Tibial artery (tissue), 4 donors: Measurements from ENCODE around the gene KIF13A.
"Not testable (repeated sequence)": the region's sequence is repeated elsewhere in the genome, so short reads cannot be mapped to it uniquely, and the experiment has no call there.

Experiments
- DNase-seq, 2 donors: peaks; one replicate each; pipeline ENCODE4 v3.0.0-alpha.2; 2019
- H3K27ac ChIP-seq, 2 donors: fragments of 200-600 bp; sonication (generic) in 1 of 2; 1 replicate in 1 of 2; 2 replicates in 1 of 2; pipeline ENCODE4 v1.5.1; 2018 to 2019; ENCODE audit warnings: mild to moderate bottlenecking in 1 of 2
- H3K27me3 ChIP-seq, 2 donors: fragments of 200-600 bp; sonication (generic) in 1 of 2; one replicate each; pipeline versions ENCODE4 v1.5.1 to v1.6.0; 2016 to 2019
- H3K36me3 ChIP-seq, 3 donors: fragments of 200-600 bp; sonication (generic) in 2 of 3; one replicate each; pipeline ENCODE4 v1.5.1; 2016 to 2019; ENCODE audit warnings: mild to moderate bottlenecking in 2 of 3
- H3K4me1 ChIP-seq, 4 donors: fragments of 200-600 bp; sonication (generic) in 2 of 4; 1 replicate in 3 of 4; 2 replicates in 1 of 4; pipeline ENCODE4 v1.5.1; 2016 to 2019
- H3K4me3 ChIP-seq, 2 donors: fragments of 200-600 bp; sonication (generic) in 1 of 2; 1 replicate in 1 of 2; 2 replicates in 1 of 2; pipeline ENCODE4 v1.5.1; 2018 to 2019; ENCODE audit warnings: mild to moderate bottlenecking in 2 of 2
- H3K9me3 ChIP-seq, 3 donors: fragments of 200-600 bp; sonication (generic) in 1 of 3; one replicate each; pipeline ENCODE4 v1.5.1; 2016 to 2019
- CTCF ChIP-seq, 2 experiments: fragments of 200-600 bp in 1 of 2; fragments of 450-650 bp in 1 of 2; IDR thresholded peaks; one replicate each; pipeline ENCODE4 v1.5.1; 2017 to 2019; ENCODE audit warnings: antibody characterized with exemption in 2 of 2, mild to moderate bottlenecking in 1 of 2, moderate library complexity in 1 of 2
- intact Hi-C: fragments of 100-400 bp; cut with DNase I; formaldehyde crosslinking; loops from one replicate; pipeline ENCODE4 v1.15.0; 2023; ENCODE audit warnings: low total_unique reads

The KIF13A gene

GRCh38 chr6:17754254-17754653 lies 233.2 kb downstream of the KIF13A start:
- H3K36me3 ChIP-seq, result peaks cover 0 to 9% (median 0%) of the 10 kb centered on the region in 3 donors
- H3K27ac ChIP-seq, result no peak overlapping the region
- no peak overlapping the region for H3K4me3 ChIP-seq
- no peak for DNase-seq
- intact Hi-C loops, result no loop called here
- TF ChIP-seq CTCF (IDR thresholded peaks at IDR 0.05), result no peak
- H3K9me3 ChIP-seq, result no peaks in the 10 kb centered on the region
- H3K27me3 ChIP-seq, result no peaks in the 10 kb centered on the region
- no peaks in the 10 kb centered on the region for H3K4me1 ChIP-seq

GRCh38 chr6:17745324-17745723 lies 242.1 kb downstream of the KIF13A start:
- H3K4me3 ChIP-seq, H3K4me1 ChIP-seq, H3K27ac ChIP-seq, H3K36me3 ChIP-seq, H3K27me3 ChIP-seq, intact Hi-C loops, H3K9me3 ChIP-seq, DNase-seq: not testable (repeated sequence)

GRCh38 chr6:17744757-17745308 lies 242.6 kb downstream of the KIF13A start:
- H3K4me1 ChIP-seq, H3K9me3 ChIP-seq, H3K27ac ChIP-seq, H3K4me3 ChIP-seq, DNase-seq, intact Hi-C loops, H3K36me3 ChIP-seq, H3K27me3 ChIP-seq: not testable (repeated sequence)

- Histone ChIP-seq H3K4me3 (no peak overlapping the region), H3K27ac (no peak overlapping the region), H3K9me3 (no peaks in the 10 kb centered on the region), H3K27me3 (no peaks in the 10 kb centered on the region), H3K36me3 (no peaks in the 10 kb centered on the region), H3K4me1 (no peaks in the 10 kb centered on the region)
- no peak for DNase-seq
- TF ChIP-seq CTCF (IDR thresholded peaks at IDR 0.05), result no peak
- intact Hi-C loops, result no loop called here
These were observed 243.2 kb downstream of the KIF13A start for GRCh38 chr6:17744019-17744756.

GRCh38 chr6:17741507-17741906 lies 245.9 kb downstream of the KIF13A start:
- intact Hi-C loops, result no loop called here
- DNase-seq, result no peak
- no peak for TF ChIP-seq CTCF (IDR thresholded peaks at IDR 0.05)
- Histone ChIP-seq H3K36me3 (no peaks in the 10 kb centered on the region), H3K4me3 (no peak overlapping the region), H3K27ac (no peak overlapping the region), H3K4me1 (no peaks in the 10 kb centered on the region), H3K27me3 (no peaks in the 10 kb centered on the region), H3K9me3 (peaks cover 0 to 22% (median 12%) of the 10 kb centered on the region in 3 donors)

- Histone ChIP-seq H3K4me1 (no peaks in the 10 kb centered on the region), H3K27ac (no peak overlapping the region), H3K27me3 (no peaks in the 10 kb centered on the region), H3K4me3 (no peak overlapping the region), H3K9me3 (peaks cover 0 to 22% (median 13%) of the 10 kb centered on the region in 3 donors), H3K36me3 (no peaks in the 10 kb centered on the region)
- intact Hi-C loops, result no loop called here
- TF ChIP-seq CTCF (IDR thresholded peaks at IDR 0.05), result no peak
- DNase-seq, result no peak
These were observed 246.7 kb downstream of the KIF13A start for GRCh38 chr6:17740559-17741220.
